ENCODE measurements around the gene MEG3.

- no peak for TF ChIP-seq POLR2A (IDR thresholded peaks at IDR 0.05)
- TF ChIP-seq CTCF (IDR thresholded peaks at IDR 0.05): no peak
- no peak for TF ChIP-seq EP300 (IDR thresholded peaks at IDR 0.05)
- TF ChIP-seq POLR2AphosphoS5 (IDR thresholded peaks at IDR 0.05): no peak
Observed at GRCh38 chr14:100779691-100780080, 46.2 kb upstream of the MEG3 start.

Measured in suprapubic skin (tissue), 4 donors.